ENCODE measurements around the gene TRMT1L.

GRCh38 chr1:185087101-185087500 is 69.7 kb downstream of the TRMT1L start:
- TF ChIP-seq CTCF (IDR thresholded peaks at IDR 0.05 in 2 of 3, conservative IDR thresholded peaks at IDR 0.05 in 1 of 3; ENCODE audit: borderline replicate concordance in 1 of 3, insufficient read depth in 1 of 3, low read depth in 2 of 3, low read length in 2 of 3) (no peak), ZNF274 (IDR thresholded peaks at IDR 0.05; ENCODE audit: low read depth, low read length) (no peak), SIN3A (IDR thresholded peaks at IDR 0.05; ENCODE audit: low read depth) (no peak), REST (IDR thresholded peaks at IDR 0.05; ENCODE audit: low read depth) (no peak), SRF (IDR thresholded peaks at IDR 0.05; ENCODE audit: low read depth) (no peak), ZFX (IDR thresholded peaks at IDR 0.05) (no peak), FOSL1 (IDR thresholded peaks at IDR 0.05; ENCODE audit: low read depth) (no peak), RAD21 (IDR thresholded peaks at IDR 0.05; ENCODE audit: low read depth) (no peak), MAX (IDR thresholded peaks at IDR 0.05) (no peak), POLR2A (IDR thresholded peaks at IDR 0.05; ENCODE audit: borderline replicate concordance, extremely low read depth, insufficient read depth, insufficient read length) (no peak), CEBPB (IDR thresholded peaks at IDR 0.05; ENCODE audit: low read depth) (no peak), ZBTB33 (IDR thresholded peaks at IDR 0.05; ENCODE audit: extremely low read depth, insufficient replicate concordance, low read length) (no peak), POLR2AphosphoS5 (IDR thresholded peaks at IDR 0.05; ENCODE audit: low read depth, low read length) (no peak), EZH2 (IDR thresholded peaks at IDR 0.05) (no peak)

All from HCT116 (cell line).